Hepatocyte (in vitro differentiated cells): ENCODE data around the gene CRACR2A.

Experiments
- CTCF ChIP-seq: fragments of 200-600 bp; sonication (generic); IDR thresholded peaks from 2 replicates; pipeline ENCODE4 v1.5.1; 2016; ENCODE audit warnings: antibody characterized with exemption, mild to moderate bottlenecking; ENCODE audit not compliant: poor library complexity
- EZH2 ChIP-seq: fragments of 200-600 bp; sonication (generic); IDR thresholded peaks from 2 replicates; pipeline ENCODE4 v1.6.1; 2016; ENCODE audit warnings: antibody characterized with exemption, mild to moderate bottlenecking, borderline replicate concordance
- EZH2phosphoT487 ChIP-seq: fragments of 200-600 bp; sonication (generic); IDR thresholded peaks from one replicate; pipeline ENCODE4 v1.6.1; 2018; ENCODE audit warnings: antibody characterized with exemption, mild to moderate bottlenecking, low read depth, moderate library complexity; ENCODE audit not compliant: unreplicated experiment, severe bottlenecking

- no peak for TF ChIP-seq EZH2phosphoT487
- TF ChIP-seq CTCF: no peak
- no peak for TF ChIP-seq EZH2
Observed at GRCh38 chr12:3792623-3793288, 39.8 kb upstream of the CRACR2A start.
